ENCODE data around the gene AFG1L.
"Not testable (repeated sequence)": the region's sequence is repeated elsewhere in the genome, so short reads cannot be mapped to it uniquely, and the experiment has no call there.

Gene AFG1L

DNA sequence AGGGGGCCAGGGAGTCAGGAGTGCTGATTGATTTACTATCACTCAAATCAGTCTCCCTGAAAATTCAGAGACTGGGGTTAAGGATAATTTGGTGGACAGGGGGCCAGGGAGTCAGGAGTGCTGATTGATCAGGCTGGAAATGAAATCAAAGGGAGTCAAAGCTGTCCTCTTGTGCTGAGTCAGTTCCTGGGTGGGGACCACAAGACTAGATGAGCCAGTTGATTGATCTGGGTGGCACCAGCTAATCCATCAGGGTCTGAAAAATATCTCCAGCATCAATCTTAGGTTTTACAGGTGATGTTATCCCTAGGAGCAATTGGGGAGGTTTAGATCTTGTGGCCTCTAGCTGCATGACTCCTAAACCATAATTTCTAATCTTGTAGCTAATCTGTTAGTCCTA, 6.1 kb upstream of the AFG1L start:
- DNase-seq (ENCODE audit: low spot score) = no peak

DNA sequence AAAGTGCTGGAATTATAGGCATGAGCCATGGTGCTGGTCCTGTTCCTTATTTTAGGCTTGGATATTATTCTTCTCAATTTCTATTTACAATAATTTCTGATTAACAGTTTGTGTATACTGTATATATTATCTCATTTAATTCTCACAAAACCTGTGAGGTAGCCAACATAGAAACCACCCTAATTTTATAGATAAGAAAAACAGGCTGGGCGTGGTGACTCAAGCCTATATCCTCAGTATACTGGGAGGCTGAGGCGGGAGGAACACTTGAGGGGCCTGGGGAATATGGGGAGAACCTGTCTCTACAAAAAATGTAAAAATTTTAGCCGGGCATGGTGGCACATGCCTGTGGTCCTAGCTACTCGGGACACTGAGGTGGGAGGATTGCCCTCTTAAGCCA, 3.8 kb upstream of the AFG1L start:
- DNase-seq (ENCODE audit: low spot score) = no peak

DNA sequence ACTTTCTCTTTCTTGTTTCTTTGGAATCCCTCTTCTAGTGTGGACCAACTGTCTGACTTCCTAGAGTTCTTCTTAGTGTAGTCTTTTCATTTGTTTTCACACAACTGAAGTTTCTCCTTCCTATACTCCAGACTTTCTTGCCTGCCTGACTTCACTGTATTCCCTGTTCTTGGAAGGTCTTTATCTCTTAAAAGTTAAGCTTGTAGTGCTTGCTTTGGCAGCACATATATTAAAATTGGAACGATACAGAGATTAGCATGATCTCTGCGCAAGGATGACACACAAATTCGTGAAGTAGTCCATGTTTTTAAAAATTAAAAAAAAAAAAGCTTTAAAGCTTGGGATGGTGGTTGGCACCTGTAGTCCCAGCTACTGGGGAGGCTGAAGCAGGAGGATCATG, 2.3 kb upstream of the AFG1L start:
- DNase-seq (ENCODE audit: low spot score) = not testable (repeated sequence)

DNA sequence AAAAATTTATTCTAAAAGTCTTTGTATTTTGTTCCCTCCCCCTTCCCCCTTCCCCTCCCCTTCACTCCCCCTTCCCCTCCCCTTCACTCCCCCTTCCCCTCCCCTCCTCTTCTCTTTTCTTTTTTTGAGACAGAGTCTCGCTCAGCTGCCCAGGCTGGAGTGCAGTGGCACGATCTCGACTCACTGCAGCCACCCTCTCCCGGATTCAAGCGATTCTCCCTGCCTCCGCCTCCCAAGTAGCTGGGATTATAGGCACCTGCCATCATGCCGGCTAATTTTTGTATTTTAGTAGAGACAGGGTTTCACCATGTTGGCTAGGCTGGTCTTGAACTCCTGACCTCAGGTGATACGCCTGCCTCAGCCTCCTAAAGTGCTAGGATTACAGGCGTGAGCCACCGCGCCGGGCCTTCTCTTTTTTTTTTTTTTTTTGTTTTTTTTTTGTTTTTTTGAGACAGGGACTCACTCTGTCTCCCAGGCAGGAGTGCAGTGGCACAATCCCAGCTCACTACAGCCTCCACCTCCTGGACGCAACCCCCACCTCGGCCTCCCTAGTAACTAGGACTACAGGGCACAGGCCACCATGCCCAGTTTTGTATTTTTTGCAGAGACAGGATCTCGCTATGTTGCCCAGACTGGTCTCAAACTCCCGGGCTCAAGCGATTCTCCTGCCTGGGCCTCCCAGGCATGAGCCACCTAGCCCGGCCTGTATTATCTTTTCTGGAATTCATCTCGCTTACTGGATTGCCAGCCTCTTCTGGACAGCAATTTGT, 1.1 kb upstream of the AFG1L start:
- no peak for DNase-seq (ENCODE audit: low spot score)

DNA sequence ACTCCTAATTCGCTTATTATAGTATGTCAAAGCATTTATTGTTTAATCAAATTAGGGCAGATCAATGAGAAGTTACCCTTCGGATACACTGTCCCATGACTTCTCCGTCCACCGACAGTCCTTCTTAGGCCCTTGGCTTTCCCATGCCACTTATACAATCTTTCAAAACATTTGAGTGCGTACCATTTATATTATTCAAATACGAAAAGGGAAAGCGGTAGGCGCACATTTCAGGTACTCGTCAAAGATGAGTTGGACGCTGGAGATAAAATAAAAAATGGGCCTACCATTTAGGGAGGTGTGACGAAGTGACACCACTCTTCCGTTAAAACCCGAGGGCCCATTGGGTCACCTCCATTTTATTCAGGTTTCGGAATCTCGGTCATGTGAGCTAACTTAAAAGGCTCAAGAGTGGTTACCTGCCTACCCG, 542 bp upstream of the AFG1L start:
- DNase-seq (ENCODE audit: low spot score) = no peak

DNA sequence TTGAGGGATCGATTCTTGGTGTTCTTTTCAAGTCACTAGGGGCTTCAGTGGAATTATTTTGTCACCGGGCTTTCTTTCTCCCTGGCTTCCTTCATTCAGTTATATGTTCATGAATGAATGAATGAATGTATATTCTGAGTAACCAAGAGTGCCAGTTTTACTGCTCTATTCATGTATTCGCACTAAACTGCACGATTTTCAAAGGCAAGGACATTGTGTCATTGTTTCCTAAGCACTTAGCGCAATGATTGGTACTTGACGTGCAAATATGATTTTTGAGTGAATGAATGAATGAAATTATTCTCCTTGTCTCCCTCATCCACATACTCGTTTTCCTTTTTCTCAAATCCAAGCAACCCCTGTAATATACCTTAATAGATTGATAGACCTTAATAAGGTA, 822 bp downstream of the AFG1L start:
- no peak for DNase-seq (ENCODE audit: low spot score)

DNA sequence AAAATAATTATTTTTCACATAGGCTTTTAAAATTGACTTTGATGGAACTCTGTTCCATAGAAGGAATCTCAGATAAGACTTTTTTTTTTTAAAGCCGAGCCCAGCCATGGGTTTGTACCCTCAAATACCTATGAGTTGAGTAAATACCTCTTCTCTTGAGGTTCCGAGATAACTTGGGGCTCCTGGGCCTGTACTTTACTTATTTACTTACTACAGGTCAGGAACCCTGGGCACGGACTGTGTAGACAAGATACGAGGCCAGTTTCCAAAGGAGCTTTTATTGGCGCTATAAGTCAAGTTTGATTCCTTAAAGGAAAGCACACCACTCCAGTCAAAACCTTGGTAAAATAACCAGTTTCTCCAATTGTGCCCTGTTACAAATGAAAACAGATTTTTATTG, 7.5 kb downstream of the AFG1L start:
- DNase-seq (ENCODE audit: low spot score) = no peak

DNA sequence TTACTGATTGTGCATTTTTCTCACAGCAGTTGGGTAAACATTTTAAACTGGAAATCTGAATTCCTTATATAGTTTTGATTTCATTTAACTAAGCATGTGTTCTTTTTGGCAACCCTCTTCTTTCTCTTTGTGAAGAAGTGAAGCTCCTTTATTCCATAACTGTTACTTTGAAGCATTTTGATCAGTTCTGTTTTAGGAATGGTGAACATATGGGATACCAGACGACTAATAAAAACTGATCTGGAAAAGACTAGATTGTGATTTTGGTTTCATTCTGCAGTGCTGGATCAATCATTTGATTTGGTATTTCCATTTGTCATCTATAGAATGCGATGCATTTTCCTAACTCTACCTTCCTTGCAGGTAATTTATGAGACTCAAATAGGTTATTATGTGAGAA, 9.8 kb downstream of the AFG1L start:
- DNase-seq (ENCODE audit: low spot score) = no peak

DNA sequence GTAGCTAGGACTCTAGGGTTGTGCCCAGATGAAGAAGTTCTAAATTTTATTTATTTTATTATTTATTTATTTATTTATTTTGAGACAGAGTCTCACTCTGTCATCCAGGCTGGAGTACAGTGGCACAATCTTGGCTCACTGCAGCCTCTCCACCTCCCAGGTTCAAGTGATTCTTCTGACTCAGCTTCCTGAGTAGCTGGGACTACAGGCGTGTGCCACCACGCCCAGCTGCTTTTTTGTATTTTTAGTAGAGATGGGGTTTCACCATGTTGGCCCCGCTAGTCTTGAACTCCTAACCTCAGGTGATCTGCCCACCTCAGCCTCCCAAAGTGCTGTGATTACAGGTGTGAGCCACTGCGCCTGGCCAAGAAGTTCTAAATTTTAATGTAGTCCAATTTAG, 13.8 kb downstream of the AFG1L start:
- not testable (repeated sequence) for DNase-seq (ENCODE audit: low spot score)

DNA sequence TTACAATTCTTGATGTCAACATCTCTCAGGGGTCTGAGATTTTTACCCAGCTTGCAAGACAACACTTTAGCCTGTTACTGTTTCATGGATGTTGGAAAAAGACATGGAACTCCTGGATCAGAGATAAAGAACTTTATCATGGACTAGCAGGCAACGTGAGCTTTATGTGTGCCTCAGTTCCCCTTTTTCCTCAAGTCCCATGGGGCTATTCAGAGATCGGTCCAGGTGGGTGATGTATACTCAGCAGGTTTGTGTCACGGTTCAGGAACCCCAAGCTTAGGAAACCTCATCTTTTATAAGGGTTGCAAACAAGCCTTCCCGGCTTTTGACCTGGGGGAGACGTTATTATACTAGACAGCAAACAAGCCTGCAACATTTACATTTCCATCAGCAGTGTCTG, 15.0 kb downstream of the AFG1L start:
- no peak for DNase-seq (ENCODE audit: low spot score)

DNA sequence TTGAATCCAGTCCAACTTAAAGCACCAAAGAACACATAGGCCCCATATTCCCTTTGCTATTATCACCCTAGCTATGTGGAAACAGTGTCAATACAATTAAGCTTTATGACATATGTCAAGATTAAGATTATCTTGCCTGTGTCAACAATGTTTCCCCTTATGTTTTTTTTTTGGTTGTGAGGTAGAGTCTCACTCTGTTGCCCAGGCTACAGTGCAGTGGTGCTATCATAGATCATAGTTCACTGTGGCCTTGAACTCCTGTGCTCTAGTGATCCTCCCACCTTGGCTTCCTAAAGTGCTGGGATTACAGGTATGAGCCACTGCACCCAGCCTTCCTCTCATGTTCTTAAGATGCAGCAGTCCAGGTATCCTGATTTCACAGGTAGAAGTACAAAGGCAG, 17.8 kb downstream of the AFG1L start:
- DNase-seq (ENCODE audit: low spot score) = no peak

DNA sequence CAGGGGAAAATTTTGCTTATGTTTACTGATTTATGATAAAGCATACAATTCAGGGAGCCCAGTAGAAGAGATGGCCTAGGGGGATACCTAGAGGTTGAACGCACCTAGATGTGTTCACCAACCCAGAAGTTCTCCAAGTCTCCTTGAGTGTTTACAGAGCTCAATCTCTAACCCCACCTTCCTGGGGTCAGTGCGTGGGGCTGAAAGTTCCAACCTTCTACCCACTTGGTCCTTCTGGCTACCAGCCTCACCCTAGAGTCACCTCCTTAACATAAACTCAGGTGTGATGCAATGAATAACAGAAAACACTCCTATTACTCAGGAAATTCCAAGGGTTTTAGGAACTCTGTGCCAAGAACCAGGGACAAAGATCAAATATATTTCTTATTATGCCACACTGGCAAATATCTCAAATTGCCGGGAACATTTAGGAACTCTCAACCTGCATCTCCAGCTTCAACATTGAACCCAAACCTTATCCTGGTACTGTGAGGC, 26.4 kb downstream of the AFG1L start:
- DNase-seq (ENCODE audit: low spot score) = no peak

DNA sequence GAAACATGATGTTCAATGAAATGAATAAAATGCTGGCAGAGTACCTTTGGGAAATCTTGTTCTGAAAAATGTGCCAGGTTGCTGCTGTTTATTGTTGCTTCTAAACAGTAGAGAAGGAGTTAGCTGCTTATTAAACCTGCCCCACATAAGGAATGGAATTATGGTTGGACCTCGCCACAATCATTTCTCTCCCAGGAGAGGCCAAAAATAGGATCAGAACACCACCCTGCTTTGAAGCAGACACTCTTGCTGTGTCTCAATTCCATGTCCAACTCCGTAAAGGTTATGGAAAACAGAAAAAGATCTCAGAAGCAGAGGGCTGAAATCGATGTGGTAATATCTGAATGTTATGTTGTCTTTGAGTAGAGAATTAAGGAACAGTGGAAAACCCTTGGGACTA, 27.9 kb downstream of the AFG1L start:
- no peak for DNase-seq (ENCODE audit: low spot score)

DNA sequence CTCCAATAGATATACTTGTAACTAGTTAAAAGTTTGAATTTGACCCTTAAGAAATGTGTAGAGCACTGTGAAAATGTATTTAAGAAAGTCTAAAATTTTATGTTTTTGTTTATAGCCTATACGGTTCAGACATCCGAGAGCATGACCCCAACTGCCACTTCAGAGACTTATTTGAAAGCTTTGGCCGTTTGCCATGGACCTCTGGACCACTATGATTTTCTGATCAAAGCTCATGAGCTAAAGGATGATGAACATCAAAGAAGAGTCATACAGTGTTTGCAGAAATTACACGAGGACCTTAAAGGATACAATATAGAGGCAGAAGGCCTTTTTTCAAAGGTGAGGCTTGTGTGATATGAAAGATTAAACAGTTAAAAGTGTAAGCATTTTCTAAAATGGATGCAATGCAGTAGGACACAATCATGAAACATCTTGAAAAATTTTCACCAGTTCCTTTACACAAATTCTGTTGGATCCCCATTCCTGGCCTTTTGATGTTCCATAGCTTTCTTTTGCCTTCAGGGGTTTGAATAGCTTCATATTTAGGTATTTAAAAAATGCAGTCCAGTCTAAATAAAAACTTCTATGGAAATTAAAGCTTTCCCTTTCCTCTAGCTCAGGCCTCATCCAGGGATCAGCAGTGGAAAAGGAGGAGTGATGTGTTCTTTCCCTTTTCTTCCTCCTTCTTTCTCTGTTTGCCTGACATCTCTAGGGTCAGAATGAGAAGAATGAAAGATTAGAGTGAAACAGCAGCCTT, 29.0 kb downstream of the AFG1L start:
- DNase-seq (ENCODE audit: low spot score) = no peak

DNA sequence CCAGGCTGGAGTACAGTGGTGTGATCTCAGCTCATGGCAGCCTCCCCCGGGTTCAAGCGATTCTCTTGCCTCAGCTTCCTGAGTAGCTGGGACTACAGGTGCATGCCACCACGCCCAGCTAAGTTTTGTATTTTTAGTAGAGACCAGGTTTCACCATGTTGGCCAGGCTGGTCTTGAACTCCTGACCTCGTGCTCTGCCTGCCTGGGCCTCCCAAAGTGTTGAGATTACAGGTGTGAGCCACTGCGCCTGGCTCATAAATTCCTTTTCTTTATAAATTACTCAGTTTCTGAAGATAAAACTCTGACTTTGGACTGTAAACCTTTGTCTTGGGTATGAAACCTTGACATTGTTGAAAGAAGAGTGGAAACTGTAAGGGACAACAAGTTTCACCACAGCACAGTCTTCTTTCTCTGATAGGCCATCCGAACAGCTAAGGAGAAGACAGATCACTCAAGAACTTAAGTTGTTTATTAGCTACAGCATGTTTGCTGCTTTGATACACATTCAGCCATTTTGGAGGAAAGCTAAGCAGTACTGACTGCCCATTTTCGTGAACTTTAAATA, 35.4 kb downstream of the AFG1L start:
- not testable (repeated sequence) for DNase-seq (ENCODE audit: low spot score)

DNA sequence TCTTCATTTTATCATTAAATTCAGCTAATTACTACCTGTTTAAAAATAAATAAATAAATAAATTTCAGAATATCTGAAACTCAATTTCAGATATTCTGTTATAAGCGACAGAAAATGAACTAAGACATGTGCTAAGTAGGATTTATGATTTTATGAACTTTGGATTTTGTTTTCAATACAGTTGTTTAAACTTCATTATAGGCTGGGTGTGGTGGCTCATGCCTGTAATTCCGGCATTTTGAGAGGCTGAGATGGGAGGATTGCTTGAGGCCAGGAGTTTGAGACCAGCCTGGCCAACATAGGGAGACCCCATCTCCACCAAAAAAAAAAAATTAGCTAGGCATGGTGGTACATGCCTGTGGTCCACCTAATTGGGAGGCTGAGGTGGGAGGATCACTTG, 36.0 kb downstream of the AFG1L start:
- DNase-seq (ENCODE audit: low spot score) = no peak

DNA sequence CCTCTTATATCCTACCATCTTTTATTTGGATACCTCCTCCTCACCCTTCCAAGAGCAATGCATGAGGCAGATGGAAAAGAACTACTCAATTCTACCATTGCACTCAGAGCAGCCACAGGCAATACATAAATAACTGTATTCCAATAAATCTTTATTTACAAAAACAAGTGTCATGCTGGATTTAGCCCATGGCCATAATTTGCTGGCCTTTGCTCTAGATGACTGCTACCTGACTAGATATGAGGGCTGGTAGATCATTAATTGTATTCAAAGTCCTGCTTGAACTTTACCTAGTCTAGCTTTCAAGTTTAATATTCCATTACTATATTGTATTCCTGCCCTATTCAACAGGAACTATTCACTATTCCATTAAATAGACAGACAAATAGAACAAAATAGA, 37.1 kb downstream of the AFG1L start:
- no peak for DNase-seq (ENCODE audit: low spot score)

DNA sequence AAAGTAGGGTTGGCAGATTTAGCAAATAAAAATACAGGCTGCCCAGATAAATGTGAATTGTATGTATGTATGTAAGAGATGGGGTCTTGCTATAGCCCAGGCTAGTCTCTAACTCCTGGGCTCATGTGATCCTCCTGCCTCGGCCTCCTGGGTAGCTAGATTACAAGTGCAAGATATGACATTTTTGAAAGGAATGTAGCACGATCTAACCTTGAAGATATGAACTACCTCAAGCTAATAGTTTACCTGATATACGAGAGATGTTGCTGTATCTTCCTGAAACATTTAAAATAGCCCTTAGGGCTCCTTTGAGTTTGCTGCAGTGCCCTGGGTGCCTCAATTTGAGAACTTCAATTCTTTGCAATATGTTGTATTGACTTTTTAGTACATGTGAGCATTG, 42.1 kb downstream of the AFG1L start:
- no peak for DNase-seq (ENCODE audit: low spot score)

DNA sequence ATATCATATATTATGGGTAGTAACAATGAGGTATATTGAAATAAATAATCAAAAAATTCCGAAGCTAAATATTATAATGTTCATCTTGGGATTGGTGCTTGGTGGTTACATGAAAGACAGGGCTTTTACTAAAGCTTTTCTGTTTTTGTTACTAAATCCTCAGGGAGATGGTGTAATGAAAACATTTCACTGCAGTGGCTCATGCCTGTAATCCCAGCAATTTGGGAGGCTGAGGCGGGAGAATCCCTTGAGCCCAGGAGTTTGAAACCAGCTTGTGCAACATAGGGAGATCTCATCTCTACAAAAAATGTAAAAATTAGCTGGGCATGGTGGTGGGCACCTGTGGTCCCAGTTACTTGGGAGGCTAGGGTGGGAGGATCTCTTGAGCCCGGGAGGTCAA, 42.9 kb downstream of the AFG1L start:
- no peak for DNase-seq (ENCODE audit: low spot score)

DNA sequence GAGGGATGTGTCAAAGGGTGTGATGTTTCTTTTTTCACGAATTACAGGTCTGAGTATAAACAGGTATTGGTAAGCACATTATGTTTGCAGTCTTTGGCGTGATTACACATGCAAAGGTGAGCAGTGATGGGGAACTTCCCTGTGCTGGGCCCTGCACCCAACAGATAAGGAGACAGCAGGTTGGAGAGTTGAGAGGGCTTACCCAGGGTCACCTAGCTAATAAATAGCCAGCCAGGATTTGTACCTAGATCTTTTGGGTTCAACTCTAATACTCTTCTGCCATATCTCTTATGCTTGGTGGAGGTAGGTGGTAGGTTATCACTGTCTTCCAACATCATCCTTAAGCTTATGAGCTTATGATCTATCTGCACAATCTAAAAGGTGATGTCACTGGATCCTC, 46.5 kb downstream of the AFG1L start:
- DNase-seq (ENCODE audit: low spot score) = no peak

DNA sequence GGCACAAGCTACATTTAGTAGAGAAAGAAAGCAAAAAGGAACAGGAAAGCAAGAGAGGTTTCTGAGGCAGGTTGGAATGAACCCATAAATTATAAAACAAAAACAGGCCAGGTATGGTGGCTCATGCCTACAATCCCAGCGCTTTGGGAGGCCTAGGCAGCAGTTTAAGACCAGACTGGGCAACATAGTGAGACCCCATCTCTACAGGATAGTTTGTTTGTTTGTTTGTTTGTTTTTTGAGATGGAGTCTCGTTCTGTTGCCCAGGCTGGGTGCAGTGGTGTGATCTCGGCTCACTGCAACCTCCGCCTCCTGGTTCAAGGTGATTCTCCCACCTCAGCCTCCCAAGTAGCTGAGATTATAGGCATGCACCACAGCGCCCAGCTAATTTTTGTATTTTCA, 49.0 kb downstream of the AFG1L start:
- no peak for DNase-seq (ENCODE audit: low spot score)

DNA sequence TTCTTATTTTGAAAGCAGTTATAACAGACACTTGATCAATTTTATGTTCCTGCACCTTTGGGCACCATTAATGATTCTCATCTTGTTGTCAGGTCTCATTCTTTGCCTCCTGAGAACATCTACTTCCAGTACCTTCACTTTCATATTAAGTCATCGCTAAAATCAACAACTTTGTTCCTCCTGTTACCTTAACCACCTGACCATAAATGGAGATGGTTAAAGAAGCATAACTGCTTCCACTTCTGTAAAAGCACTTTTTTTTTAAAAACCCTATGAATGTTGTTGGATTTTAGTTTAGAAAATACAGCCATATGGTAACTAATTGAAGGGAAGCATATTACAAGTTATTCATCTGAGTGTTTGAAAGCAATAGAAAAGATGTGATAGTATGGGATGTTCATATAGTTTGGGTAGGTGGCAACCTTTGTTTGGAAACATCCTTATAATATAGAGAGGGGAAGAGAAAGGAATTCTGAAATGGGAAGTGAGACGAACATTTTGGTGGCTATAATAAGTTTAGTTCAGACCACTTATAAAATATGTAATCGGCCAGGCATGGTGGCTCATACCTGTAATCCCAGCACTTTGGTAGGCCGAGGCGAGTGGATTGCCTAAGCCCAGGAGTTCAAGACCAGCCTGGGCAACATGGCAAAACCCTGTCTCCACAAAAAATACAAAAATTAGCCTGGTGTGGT, 53.9 kb downstream of the AFG1L start:
- DNase-seq (ENCODE audit: low spot score) = no peak

DNA sequence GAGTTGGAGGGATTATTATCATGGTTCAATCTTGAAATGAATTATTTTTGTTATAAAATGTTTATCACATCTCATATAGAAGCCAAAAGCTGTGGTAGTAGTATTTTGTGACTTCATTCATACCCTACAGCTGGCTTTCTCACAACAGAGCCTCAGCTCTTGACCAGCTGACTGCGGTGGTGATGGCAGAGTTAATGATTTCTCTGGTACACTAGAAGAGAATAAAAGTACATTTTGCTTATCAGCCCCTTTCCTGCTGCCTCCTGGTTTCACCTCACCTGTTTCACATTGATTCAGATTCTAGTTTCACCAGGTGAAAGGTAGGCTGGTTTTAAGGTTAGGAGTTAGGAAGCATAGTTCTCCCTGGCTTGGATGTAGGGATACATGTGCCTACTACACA, 55.7 kb downstream of the AFG1L start:
- no peak for DNase-seq (ENCODE audit: low spot score)

Measured in AG08395 (cell line).